Activated T-helper 9 cell treated with anti-CD3 and anti-CD28 coated beads, Interleukin-2, amount 50 U/mL, for 16 hours (primary cell): Measurements from ENCODE around the gene TBC1D3L.
"Not testable (repeated sequence)": the region's sequence is repeated elsewhere in the genome, so short reads cannot be mapped to it uniquely, and the experiment has no call there.

ENCODE experiments used
- DNase-seq: peaks from one replicate; pipeline ENCODE4 v3.0.0-alpha.2; 2020; ENCODE audit warnings: low read depth

TBC1D3L gene

DNA sequence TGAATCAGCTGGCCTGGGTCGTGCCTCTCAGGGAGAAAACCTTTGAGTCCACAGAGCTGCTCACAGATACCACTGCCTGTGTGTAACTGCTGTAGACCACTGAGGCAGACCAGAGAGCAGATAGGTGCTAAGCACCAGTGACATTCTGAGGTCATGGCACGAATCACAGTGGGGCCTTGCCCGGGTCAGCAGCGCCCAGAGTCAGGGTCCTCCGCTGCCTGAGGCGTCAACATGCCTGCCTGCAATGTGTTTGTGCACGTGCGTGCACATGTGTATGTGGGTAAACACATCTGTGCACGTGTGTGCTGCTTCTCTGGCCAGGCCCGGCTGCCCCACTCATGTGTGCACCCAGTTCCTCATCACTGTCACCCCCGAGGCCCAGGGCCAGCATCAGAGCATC lies at the start of gene TBC1D3L:
TSS of gene TBC1D3L (minus strand) at position 101 of the 400 bp plus-strand sequence. CDS start 1,540 bp downstream, outside the sequence.
- not testable (repeated sequence) for DNase-seq

DNA sequence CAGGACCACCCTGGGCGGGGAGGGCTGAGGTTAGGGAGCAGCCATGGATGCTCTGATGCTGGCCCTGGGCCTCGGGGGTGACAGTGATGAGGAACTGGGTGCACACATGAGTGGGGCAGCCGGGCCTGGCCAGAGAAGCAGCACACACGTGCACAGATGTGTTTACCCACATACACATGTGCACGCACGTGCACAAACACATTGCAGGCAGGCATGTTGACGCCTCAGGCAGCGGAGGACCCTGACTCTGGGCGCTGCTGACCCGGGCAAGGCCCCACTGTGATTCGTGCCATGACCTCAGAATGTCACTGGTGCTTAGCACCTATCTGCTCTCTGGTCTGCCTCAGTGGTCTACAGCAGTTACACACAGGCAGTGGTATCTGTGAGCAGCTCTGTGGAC lies 14.8 kb upstream of the TBC1D3L start, which contains the start of gene TBC1D3D:
TSS of gene TBC1D3D (plus strand) at position 301 of the 400 bp plus-strand sequence. CDS start 1,585 bp downstream, outside the sequence.
- DNase-seq, result not testable (repeated sequence)
